Astrocyte (in vitro differentiated cells and primary cell): ENCODE data around the gene NINL.

ENCODE experiments used
- CTCF ChIP-seq: IDR thresholded peaks from 2 replicates; pipeline ENCODE4 v1.5.1; 2011; ENCODE audit warnings: low read depth, mild to moderate bottlenecking, inconsistent platforms, low read length, moderate library complexity; ENCODE audit not compliant: insufficient read depth
- EZH2 ChIP-seq: IDR thresholded peaks from 2 replicates; pipeline ENCODE4 v1.6.1; 2012; ENCODE audit warnings: mild to moderate bottlenecking, low read length, inconsistent platforms; ENCODE audit not compliant: insufficient read depth

DNA sequence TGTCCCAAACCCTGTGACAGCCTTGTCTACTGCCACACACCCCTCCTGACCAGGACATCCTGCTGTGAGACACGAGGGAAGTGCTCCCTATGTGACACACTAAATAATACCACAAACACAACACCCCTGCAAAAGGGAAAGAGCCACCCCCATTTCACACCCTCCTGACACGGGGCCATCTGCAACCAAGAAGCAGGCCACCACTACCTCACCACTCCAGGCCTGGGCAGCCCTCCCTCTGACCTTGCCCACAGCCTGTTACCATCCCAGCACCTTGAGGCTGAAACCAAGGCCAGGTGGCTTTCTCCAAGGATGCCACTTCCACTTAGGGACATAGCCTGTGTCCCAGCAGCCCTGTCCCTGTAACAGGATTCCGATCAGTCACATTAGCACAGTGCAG lies 68.2 kb downstream of the NINL start:
- TF ChIP-seq EZH2 (no peak), CTCF (no peak)
